Gastroesophageal sphincter (tissue), 3 donors: ENCODE results near the gene EXOC3L1.
A peak's percentile ranks its signal among the peaks of the same experiment; 100 is the strongest.

Source experiments
- CTCF ChIP-seq, 4 experiments: fragments of 200-600 bp in 2 of 4; fragments of 450-650 bp in 2 of 4; sonication (generic) in 1 of 4; IDR thresholded peaks; one replicate each; pipeline ENCODE4 v1.5.1; 2017 to 2019; ENCODE audit warnings: antibody characterized with exemption in 4 of 4, mild to moderate bottlenecking in 2 of 4, moderate library complexity in 2 of 4
- EP300 ChIP-seq: sonication (generic); formaldehyde crosslinking; IDR thresholded peaks from one replicate; pipeline ENCODE4 v1.6.1; 2017; ENCODE audit warnings: antibody characterized with exemption, mild to moderate bottlenecking

GRCh38 chr16:67199011-67199807, 9.3 kb upstream of the EXOC3L1 start, which contains the start of gene ELMO3:
- TF ChIP-seq CTCF (IDR thresholded peaks at IDR 0.05) (peak in 3 of 4 experiments; percentile 17 to 48 (median 23)), EP300 (no peak)
